Fibroblast of upper back skin (primary cell): ENCODE measurements around the gene MAGI2.
A peak's percentile ranks its signal among the peaks of the same experiment; 100 is the strongest.
"Not testable (repeated sequence)": the region's sequence is repeated elsewhere in the genome, so short reads cannot be mapped to it uniquely, and the experiment has no call there.

Experiments used
- DNase-seq: peaks from one replicate; pipeline ENCODE4 v3.0.0-alpha.2; 2013

The MAGI2 gene

GRCh38 chr7:78002715-78003114, 1450.8 kb downstream of the MAGI2 start:
- DNase-seq: no peak

- DNase-seq: peak; percentile 7
Measured at GRCh38 chr7:78002021-78002420, 1451.4 kb downstream of the MAGI2 start.

GRCh38 chr7:77999168-77999567, 1454.3 kb downstream of the MAGI2 start:
- not testable (repeated sequence) for DNase-seq

- no peak for DNase-seq
Measured at GRCh38 chr7:77995717-77996116, 1457.8 kb downstream of the MAGI2 start.

- no peak for DNase-seq
Measured at GRCh38 chr7:77993838-77994237, 1459.6 kb downstream of the MAGI2 start.

GRCh38 chr7:77991656-77992055, 1461.8 kb downstream of the MAGI2 start:
- no peak for DNase-seq

- no peak for DNase-seq
Measured at GRCh38 chr7:77989981-77990566, 1463.4 kb downstream of the MAGI2 start.

GRCh38 chr7:77985974-77986339, 1467.5 kb downstream of the MAGI2 start:
- DNase-seq: no peak

GRCh38 chr7:77985232-77985973, 1468.1 kb downstream of the MAGI2 start:
- no peak for DNase-seq

- DNase-seq: no peak
Measured at GRCh38 chr7:77983973-77984372, 1469.5 kb downstream of the MAGI2 start.

- DNase-seq: no peak
Measured at GRCh38 chr7:77982926-77983550, 1470.4 kb downstream of the MAGI2 start.

GRCh38 chr7:77980087-77980713, 1473.3 kb downstream of the MAGI2 start:
- no peak for DNase-seq

GRCh38 chr7:77979219-77979618, 1474.2 kb downstream of the MAGI2 start:
- DNase-seq: no peak

- DNase-seq: no peak
Measured at GRCh38 chr7:77975672-77976480, 1477.6 kb downstream of the MAGI2 start.

- DNase-seq: no peak
Measured at GRCh38 chr7:77971726-77972125, 1481.7 kb downstream of the MAGI2 start.

GRCh38 chr7:77967429-77967828, 1486.0 kb downstream of the MAGI2 start:
- DNase-seq: no peak
